Mesothelial cell of epicardium (in vitro differentiated cells): ENCODE data around the gene GPR68. TPM values are rescaled to one million over a fixed set of nuclear protein-coding genes. Genes with fewer than 3 reads are reported as not detected.

ENCODE experiments used
- DNase-seq, 2 experiments: peaks; one replicate each; pipeline ENCODE4 v3.0.0; 2021; ENCODE audit warnings: low spot score in 2 of 2; ENCODE audit not compliant: unreplicated experiment in 2 of 2
- H3K27ac Mint-ChIP-seq: 2 replicates; pipeline ENCODE4 v1.8.0; 2021; ENCODE audit warnings: mixed read lengths
- H3K27me3 Mint-ChIP-seq: 2 replicates; pipeline ENCODE4 v1.8.0; 2021; ENCODE audit warnings: low read depth, mixed read lengths
- H3K36me3 Mint-ChIP-seq: 2 replicates; pipeline ENCODE4 v1.8.0; 2021; ENCODE audit warnings: mixed read lengths
- H3K4me1 Mint-ChIP-seq: 2 replicates; pipeline ENCODE4 v1.8.0; 2021; ENCODE audit warnings: mixed read lengths
- H3K4me3 Mint-ChIP-seq: 2 replicates; pipeline ENCODE4 v1.8.0; 2021; ENCODE audit warnings: mild to moderate bottlenecking, moderate library complexity, mixed read lengths
- H3K9me3 Mint-ChIP-seq: 2 replicates; pipeline ENCODE4 v1.8.0; 2021; ENCODE audit warnings: mixed read lengths
- total RNA-seq: library from RNA; stranded (reverse); gene quantifications from 3 replicates; pipeline ENCODE4 v1.2.1, GENCODE V29; 2021
- TF ChIP-seq, protein P1 (sequence below): fragments of 200-600 bp; sonication (generic); IDR thresholded peaks from one replicate; pipeline ENCODE4 v1.5.0; 2021; ENCODE audit warnings: antibody characterized with exemption; ENCODE audit not compliant: unreplicated experiment

The GPR68 gene
- total RNA-seq, 1 donor from 2014 or later: 1.1 TPM

DNA sequence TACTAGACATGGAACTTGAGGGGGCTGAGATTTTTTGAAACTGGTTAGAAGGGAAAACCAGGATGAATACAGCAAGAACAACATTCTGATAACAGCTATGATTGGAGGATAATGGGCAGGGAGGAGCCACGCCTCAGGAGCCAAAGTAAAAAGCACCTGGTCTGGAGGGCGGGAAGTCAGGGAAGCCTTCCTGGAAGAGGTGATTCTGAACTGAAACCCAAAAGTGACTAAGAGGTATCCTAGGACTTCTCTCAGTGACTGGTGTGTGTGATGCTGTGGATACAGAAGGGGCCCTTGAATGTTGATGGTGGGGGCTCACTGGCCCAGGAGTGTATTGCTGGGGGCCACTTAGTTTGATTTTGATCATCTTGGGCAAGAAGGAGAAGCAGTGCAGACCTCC, 18.8 kb upstream of the GPR68 start:
- Mint-ChIP-seq H3K36me3 (no peaks in the 10 kb centered on the region), H3K4me3 (peak overlapping the region; percentile 68), H3K27ac (no peak overlapping the region), H3K4me1 (peaks cover 23% of the 10 kb centered on the region), H3K27me3 (peaks cover 24% of the 10 kb centered on the region), H3K9me3 (no peaks in the 10 kb centered on the region)
- DNase-seq: no peak
- TF ChIP-seq, protein P1, sequence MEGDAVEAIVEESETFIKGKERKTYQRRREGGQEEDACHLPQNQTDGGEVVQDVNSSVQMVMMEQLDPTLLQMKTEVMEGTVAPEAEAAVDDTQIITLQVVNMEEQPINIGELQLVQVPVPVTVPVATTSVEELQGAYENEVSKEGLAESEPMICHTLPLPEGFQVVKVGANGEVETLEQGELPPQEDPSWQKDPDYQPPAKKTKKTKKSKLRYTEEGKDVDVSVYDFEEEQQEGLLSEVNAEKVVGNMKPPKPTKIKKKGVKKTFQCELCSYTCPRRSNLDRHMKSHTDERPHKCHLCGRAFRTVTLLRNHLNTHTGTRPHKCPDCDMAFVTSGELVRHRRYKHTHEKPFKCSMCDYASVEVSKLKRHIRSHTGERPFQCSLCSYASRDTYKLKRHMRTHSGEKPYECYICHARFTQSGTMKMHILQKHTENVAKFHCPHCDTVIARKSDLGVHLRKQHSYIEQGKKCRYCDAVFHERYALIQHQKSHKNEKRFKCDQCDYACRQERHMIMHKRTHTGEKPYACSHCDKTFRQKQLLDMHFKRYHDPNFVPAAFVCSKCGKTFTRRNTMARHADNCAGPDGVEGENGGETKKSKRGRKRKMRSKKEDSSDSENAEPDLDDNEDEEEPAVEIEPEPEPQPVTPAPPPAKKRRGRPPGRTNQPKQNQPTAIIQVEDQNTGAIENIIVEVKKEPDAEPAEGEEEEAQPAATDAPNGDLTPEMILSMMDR: no peak

DNA sequence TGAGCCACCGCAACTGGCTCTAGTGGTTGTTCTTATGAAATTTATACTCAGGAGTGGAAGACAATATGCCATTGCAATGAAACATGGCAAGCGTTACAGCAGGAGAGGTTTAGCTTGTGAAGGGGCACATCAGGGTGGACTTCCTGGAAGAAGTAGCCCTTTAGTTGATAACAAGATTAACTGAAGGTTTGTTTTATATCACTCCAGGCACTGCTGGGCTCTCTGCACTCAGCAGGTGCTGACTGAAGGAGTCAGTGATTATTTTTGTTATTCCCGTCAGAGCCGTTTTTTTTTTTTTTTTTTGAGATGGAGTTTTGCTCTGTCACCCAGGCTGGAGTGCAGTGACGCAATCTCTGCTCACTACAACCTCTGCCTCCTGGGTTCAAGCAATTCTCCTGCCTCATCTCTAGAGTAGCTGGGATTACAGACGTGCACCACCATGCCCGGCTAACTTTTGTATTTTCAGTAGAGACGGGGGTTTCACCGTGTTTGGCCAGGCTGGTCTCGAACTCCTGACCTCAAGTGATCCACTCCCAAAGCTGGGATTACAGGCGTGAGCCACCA, 17.6 kb upstream of the GPR68 start:
- Mint-ChIP-seq H3K9me3 (no peaks in the 10 kb centered on the region), H3K36me3 (no peaks in the 10 kb centered on the region), H3K27me3 (peaks cover 24% of the 10 kb centered on the region), H3K4me3 (no peak overlapping the region), H3K27ac (no peak overlapping the region), H3K4me1 (peaks cover 35% of the 10 kb centered on the region)
- DNase-seq: no peak
- TF ChIP-seq, protein P1: no peak

DNA sequence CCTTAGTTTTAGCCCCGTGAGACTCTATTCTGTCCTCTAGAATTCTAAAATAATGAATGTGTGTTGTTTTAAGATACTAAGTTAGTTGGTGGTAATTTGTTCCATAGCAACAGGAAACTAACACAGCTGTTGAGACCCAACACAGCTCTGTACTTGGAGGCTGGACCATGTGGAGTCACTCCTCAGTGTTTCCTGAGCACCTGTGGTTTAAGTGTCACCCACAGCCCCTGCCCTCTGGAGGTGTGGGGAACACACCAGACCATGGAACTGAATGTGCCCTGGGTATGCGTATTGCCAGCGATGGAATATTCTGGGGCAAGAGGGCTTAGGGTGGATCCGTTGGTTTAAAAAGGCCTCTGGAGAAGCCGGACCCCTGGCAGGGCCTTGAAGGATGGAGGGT, 16.6 kb upstream of the GPR68 start:
- DNase-seq: no peak
- peaks cover 42% of the 10 kb centered on the region for H3K4me1 Mint-ChIP-seq
- TF ChIP-seq, protein P1: no peak
- peaks cover 24% of the 10 kb centered on the region for H3K27me3 Mint-ChIP-seq
- H3K36me3 Mint-ChIP-seq: no peaks in the 10 kb centered on the region
- no peaks in the 10 kb centered on the region for H3K9me3 Mint-ChIP-seq
- no peak overlapping the region for H3K27ac Mint-ChIP-seq
- no peak overlapping the region for H3K4me3 Mint-ChIP-seq

DNA sequence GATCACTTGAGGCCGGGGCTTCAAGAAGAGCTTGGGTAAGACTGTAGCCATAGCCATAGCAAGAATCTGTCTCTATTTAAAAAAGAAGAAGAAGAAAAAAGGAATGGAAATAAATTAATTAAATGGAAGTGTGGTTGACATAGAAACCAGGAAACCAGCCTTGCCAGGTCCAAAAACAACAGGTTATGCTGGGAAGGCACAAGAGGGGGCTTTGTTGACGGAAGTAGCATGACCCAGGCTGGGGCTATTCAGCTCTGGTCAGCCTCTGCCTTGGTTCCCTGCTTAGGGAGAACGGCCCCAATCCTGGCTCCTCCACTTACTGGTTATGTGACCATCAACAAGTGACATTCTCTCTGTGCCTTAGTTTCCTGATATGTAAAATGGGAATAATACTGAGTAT, 14.4 kb upstream of the GPR68 start:
- Mint-ChIP-seq H3K4me1 (peaks cover 31% of the 10 kb centered on the region), H3K36me3 (no peaks in the 10 kb centered on the region), H3K27ac (no peak overlapping the region), H3K27me3 (peaks cover 15% of the 10 kb centered on the region), H3K9me3 (no peaks in the 10 kb centered on the region), H3K4me3 (no peak overlapping the region)
- TF ChIP-seq, protein P1: no peak
- no peak for DNase-seq

DNA sequence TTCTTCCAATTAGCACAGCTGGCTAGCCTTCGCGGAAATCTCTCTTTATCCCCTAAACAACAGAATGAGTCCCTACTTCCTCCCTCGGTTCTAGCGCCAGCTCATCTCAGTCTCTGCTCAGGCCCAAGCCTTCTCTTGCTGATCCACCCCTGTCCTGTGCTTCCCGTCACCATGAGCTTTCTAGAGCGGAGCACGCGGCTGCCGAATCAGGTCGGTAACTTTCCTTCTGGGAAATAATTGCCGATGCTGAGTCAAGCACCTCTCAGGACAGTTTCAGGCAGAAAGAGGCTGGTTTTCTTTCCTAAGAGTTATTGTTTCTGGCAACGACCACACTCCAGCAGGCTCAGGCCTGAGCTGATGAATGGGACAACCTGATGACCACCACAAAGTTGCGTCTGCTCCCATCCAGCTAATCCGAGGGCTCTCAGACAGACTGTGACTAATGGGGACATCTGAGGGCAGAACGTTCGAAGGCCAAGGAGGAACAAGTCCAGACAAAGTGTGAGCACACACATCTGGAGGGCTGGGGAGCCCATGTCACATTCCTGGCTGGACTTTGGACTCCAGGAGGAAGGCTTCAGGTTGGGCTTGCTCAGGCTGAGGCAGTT, 13.6 kb upstream of the GPR68 start:
- peaks cover 8% of the 10 kb centered on the region for H3K27me3 Mint-ChIP-seq
- no peak overlapping the region for H3K4me3 Mint-ChIP-seq
- no peaks in the 10 kb centered on the region for H3K9me3 Mint-ChIP-seq
- TF ChIP-seq, protein P1: no peak
- peak overlapping the region; percentile 52 for H3K27ac Mint-ChIP-seq
- no peak for DNase-seq
- H3K4me1 Mint-ChIP-seq: peaks cover 30% of the 10 kb centered on the region
- no peaks in the 10 kb centered on the region for H3K36me3 Mint-ChIP-seq
